Erythroblast (primary cell): Measurements from ENCODE around the gene KBTBD12.

Experiments
- GATA1 ChIP-seq: IDR thresholded peaks from 2 replicates; pipeline ENCODE4 v1.6.1; 2011; ENCODE audit warnings: low read depth, mild to moderate bottlenecking, control low read depth, low read length, moderate library complexity
- POLR2A ChIP-seq: IDR thresholded peaks from 2 replicates; pipeline ENCODE4 v1.6.1; 2011; ENCODE audit warnings: mild to moderate bottlenecking, low read length

DNA sequence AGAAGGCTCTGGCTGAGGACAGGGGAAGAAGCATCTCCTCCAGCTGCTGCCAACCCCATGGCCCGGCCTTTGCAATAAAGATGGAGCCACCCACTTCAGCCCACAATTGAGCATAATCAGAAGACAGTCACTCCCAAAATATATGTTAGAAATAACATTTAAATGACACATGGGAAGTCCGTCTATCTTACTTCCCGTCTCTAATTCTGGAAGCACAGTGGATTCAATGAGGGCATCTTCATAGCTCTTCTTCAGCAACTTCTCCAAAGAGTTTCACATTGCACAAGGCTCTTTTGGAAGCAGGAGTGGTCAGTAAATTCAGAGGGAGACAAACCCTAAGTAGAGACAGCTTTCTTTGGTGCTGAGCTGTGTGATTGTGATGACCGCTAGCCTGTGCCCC lies 70.2 kb downstream of the KBTBD12 start:
- TF ChIP-seq POLR2A (no peak), GATA1 (no peak)
